ENCODE data around the gene IGSF3. TPM values are rescaled to one million over a fixed set of nuclear protein-coding genes. Genes with fewer than 3 reads are reported as not detected.
A peak's percentile ranks its signal among the peaks of the same experiment; 100 is the strongest.
"Not testable (repeated sequence)": the region's sequence is repeated elsewhere in the genome, so short reads cannot be mapped to it uniquely, and the experiment has no call there.

Gene IGSF3
- total RNA-seq, 1 experiment from 2014 or later: 4.0 TPM

DNA sequence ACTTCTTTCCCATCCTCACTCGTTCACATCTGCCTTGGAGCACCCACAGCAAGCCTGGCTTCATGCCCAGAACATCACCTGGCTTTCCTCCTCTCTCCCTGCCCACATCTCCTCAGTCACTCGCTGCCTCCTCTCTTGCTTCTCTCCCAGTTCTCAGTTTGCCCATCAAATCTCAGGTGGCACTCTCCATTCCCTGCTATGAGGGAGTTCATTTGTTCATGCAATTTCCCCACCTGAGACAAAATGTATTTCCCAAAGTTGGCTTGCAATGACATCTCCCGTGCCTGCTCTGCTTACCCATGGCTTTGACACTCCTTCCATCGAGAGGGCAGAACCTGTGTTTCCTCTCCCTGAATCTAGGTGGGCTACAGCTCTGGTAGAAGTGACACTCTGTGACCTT, 33.1 kb downstream of the IGSF3 start:
- BruUV-seq (replicated peaks); H3K9me3 ChIP-seq (ENCODE audit: low read depth, low read length, poor library complexity, severe bottlenecking); POLR2A ChIA-PET (ENCODE audit: low non-redundant PET); intact Hi-C loops (cut with micrococcal nuclease; ENCODE audit: unreplicated experiment); CTCF ChIA-PET; H3K27me3 ChIP-seq (replicated peaks; ENCODE audit: insufficient read depth, low read depth, low read length, poor library complexity); H3K4me3 ChIP-seq (ENCODE audit: low read depth, low read length, poor library complexity, severe bottlenecking); H3K4me1 ChIP-seq (ENCODE audit: insufficient read depth, low read length, poor library complexity, severe bottlenecking); DNase-seq (ENCODE audit: low spot score); H3K36me3 ChIP-seq (ENCODE audit: insufficient read depth, low read length, poor library complexity, severe bottlenecking); H3K27ac ChIP-seq (ENCODE audit: low read depth, low read length, poor library complexity, severe bottlenecking): not testable (repeated sequence)

GRCh38 chr1:116631996-116632925, 35.3 kb downstream of the IGSF3 start:
- H3K27me3 ChIP-seq (replicated peaks; ENCODE audit: insufficient read depth, low read depth, low read length, poor library complexity); DNase-seq (ENCODE audit: low spot score); POLR2A ChIA-PET (ENCODE audit: low non-redundant PET); H3K27ac ChIP-seq (ENCODE audit: low read depth, low read length, poor library complexity, severe bottlenecking); H3K4me1 ChIP-seq (ENCODE audit: insufficient read depth, low read length, poor library complexity, severe bottlenecking); H3K4me3 ChIP-seq (ENCODE audit: low read depth, low read length, poor library complexity, severe bottlenecking); CTCF ChIA-PET; BruUV-seq (replicated peaks); H3K9me3 ChIP-seq (ENCODE audit: low read depth, low read length, poor library complexity, severe bottlenecking); intact Hi-C loops (cut with micrococcal nuclease; ENCODE audit: unreplicated experiment); H3K36me3 ChIP-seq (ENCODE audit: insufficient read depth, low read length, poor library complexity, severe bottlenecking): not testable (repeated sequence)

GRCh38 chr1:116631554-116631953, 36.0 kb downstream of the IGSF3 start:
- H3K4me1 ChIP-seq (ENCODE audit: insufficient read depth, low read length, poor library complexity, severe bottlenecking); CTCF ChIA-PET; BruUV-seq (replicated peaks); H3K36me3 ChIP-seq (ENCODE audit: insufficient read depth, low read length, poor library complexity, severe bottlenecking); H3K27ac ChIP-seq (ENCODE audit: low read depth, low read length, poor library complexity, severe bottlenecking); H3K9me3 ChIP-seq (ENCODE audit: low read depth, low read length, poor library complexity, severe bottlenecking); POLR2A ChIA-PET (ENCODE audit: low non-redundant PET); intact Hi-C loops (cut with micrococcal nuclease; ENCODE audit: unreplicated experiment); H3K4me3 ChIP-seq (ENCODE audit: low read depth, low read length, poor library complexity, severe bottlenecking); DNase-seq (ENCODE audit: low spot score); H3K27me3 ChIP-seq (replicated peaks; ENCODE audit: insufficient read depth, low read depth, low read length, poor library complexity): not testable (repeated sequence)

GRCh38 chr1:116630057-116630456, 37.5 kb downstream of the IGSF3 start:
- POLR2A ChIA-PET (ENCODE audit: low non-redundant PET); H3K9me3 ChIP-seq (ENCODE audit: low read depth, low read length, poor library complexity, severe bottlenecking); intact Hi-C loops (cut with micrococcal nuclease; ENCODE audit: unreplicated experiment); H3K27me3 ChIP-seq (replicated peaks; ENCODE audit: insufficient read depth, low read depth, low read length, poor library complexity); H3K36me3 ChIP-seq (ENCODE audit: insufficient read depth, low read length, poor library complexity, severe bottlenecking); BruUV-seq (replicated peaks); DNase-seq (ENCODE audit: low spot score); H3K4me3 ChIP-seq (ENCODE audit: low read depth, low read length, poor library complexity, severe bottlenecking); H3K4me1 ChIP-seq (ENCODE audit: insufficient read depth, low read length, poor library complexity, severe bottlenecking); CTCF ChIA-PET; H3K27ac ChIP-seq (ENCODE audit: low read depth, low read length, poor library complexity, severe bottlenecking): not testable (repeated sequence)
- TF ChIP-seq CTCF (conservative IDR thresholded peaks at IDR 0.05; ENCODE audit: low read depth, low read length): 0 out of 2 replicates have a peak, but pooled peaks have one; percentile 30

GRCh38 chr1:116629441-116629840, 38.1 kb downstream of the IGSF3 start:
- H3K4me1 ChIP-seq (ENCODE audit: insufficient read depth, low read length, poor library complexity, severe bottlenecking); BruUV-seq (replicated peaks); CTCF ChIA-PET; POLR2A ChIA-PET (ENCODE audit: low non-redundant PET); H3K4me3 ChIP-seq (ENCODE audit: low read depth, low read length, poor library complexity, severe bottlenecking); H3K36me3 ChIP-seq (ENCODE audit: insufficient read depth, low read length, poor library complexity, severe bottlenecking); H3K9me3 ChIP-seq (ENCODE audit: low read depth, low read length, poor library complexity, severe bottlenecking); H3K27me3 ChIP-seq (replicated peaks; ENCODE audit: insufficient read depth, low read depth, low read length, poor library complexity); DNase-seq (ENCODE audit: low spot score); H3K27ac ChIP-seq (ENCODE audit: low read depth, low read length, poor library complexity, severe bottlenecking); intact Hi-C loops (cut with micrococcal nuclease; ENCODE audit: unreplicated experiment): not testable (repeated sequence)

All from A673 (cell line).